ENCODE data around the gene MAP2K1. TPM values are rescaled to one million over a fixed set of nuclear protein-coding genes. Genes with fewer than 3 reads are reported as not detected.
"Not testable (repeated sequence)": the region's sequence is repeated elsewhere in the genome, so short reads cannot be mapped to it uniquely, and the experiment has no call there.

MAP2K1 gene
- total and polyA plus RNA-seq, 2 experiments from 2014 or later = 20.1 to 46.3 TPM

DNA sequence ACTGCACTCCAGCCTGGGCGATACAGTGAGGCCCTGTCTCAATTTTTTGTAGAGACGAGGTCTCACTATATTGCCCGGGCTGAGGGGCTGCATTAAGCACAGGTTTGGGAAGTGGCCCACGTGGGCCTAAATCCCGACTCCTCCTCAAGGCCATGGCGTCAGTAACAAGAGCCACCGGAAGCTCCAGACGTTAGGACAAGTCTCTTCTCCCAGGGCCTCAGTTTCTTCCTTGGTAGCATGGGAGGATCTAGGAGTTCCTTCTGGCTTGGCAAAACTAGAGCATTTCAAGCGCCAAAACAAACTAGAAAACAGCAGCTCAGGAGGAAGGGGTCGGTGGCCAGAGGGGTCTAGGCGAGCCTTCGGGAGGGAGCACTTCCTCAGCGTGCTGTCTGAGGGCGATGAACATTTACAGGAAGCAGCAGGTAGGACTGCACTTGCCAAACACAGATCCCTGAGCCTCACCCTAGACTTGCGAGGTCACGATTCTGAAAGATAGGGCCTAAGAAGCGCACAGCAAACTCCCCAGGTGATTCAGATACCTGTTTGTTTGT, 110.3 kb downstream of the MAP2K1 start:
- peak overlapping the region; percentile 87 for H3K4me3 ChIP-seq
- H3K9me3 ChIP-seq (ENCODE audit: low read depth) = no peaks in the 10 kb centered on the region
- no peak for DNase-seq (ENCODE audit: low spot score)
- TF ChIP-seq EZH2 (IDR thresholded peaks at IDR 0.05; ENCODE audit: borderline replicate concordance) (no peak), EZH2phosphoT487 (IDR thresholded peaks at IDR 0.05; ENCODE audit: low read depth, severe bottlenecking, unreplicated experiment) (no peak)
- TF ChIP-seq, protein P1, sequence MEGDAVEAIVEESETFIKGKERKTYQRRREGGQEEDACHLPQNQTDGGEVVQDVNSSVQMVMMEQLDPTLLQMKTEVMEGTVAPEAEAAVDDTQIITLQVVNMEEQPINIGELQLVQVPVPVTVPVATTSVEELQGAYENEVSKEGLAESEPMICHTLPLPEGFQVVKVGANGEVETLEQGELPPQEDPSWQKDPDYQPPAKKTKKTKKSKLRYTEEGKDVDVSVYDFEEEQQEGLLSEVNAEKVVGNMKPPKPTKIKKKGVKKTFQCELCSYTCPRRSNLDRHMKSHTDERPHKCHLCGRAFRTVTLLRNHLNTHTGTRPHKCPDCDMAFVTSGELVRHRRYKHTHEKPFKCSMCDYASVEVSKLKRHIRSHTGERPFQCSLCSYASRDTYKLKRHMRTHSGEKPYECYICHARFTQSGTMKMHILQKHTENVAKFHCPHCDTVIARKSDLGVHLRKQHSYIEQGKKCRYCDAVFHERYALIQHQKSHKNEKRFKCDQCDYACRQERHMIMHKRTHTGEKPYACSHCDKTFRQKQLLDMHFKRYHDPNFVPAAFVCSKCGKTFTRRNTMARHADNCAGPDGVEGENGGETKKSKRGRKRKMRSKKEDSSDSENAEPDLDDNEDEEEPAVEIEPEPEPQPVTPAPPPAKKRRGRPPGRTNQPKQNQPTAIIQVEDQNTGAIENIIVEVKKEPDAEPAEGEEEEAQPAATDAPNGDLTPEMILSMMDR (IDR thresholded peaks at IDR 0.05; ENCODE audit: poor library complexity) = no peak
- peak overlapping the region; percentile 65 for H2AFZ ChIP-seq
- H3K4me2 ChIP-seq = peak overlapping the region; percentile 96
- H3K27me3 ChIP-seq = no peaks in the 10 kb centered on the region
- WGBS (ENCODE audit: low lambda C conversion rate, missing lambda C conversion rate) = 31% methylated on average over 17 of the region's 17 CpGs
- peaks cover 4% of the 10 kb centered on the region for H3K36me3 ChIP-seq (replicated peaks; ENCODE audit: insufficient read depth, low read depth)
- peaks cover 9% of the 10 kb centered on the region for H4K20me1 ChIP-seq (ENCODE audit: insufficient read depth, poor library complexity, severe bottlenecking)
- peaks cover 48% of the 10 kb centered on the region for H3K79me2 ChIP-seq
- H3K27ac ChIP-seq = peak overlapping the region; percentile 95
- no peaks in the 10 kb centered on the region for H3K9me2 ChIP-seq (replicated peaks; ENCODE audit: insufficient read depth)
- peaks cover 11% of the 10 kb centered on the region for H3K4me1 ChIP-seq (ENCODE audit: insufficient read depth)

DNA sequence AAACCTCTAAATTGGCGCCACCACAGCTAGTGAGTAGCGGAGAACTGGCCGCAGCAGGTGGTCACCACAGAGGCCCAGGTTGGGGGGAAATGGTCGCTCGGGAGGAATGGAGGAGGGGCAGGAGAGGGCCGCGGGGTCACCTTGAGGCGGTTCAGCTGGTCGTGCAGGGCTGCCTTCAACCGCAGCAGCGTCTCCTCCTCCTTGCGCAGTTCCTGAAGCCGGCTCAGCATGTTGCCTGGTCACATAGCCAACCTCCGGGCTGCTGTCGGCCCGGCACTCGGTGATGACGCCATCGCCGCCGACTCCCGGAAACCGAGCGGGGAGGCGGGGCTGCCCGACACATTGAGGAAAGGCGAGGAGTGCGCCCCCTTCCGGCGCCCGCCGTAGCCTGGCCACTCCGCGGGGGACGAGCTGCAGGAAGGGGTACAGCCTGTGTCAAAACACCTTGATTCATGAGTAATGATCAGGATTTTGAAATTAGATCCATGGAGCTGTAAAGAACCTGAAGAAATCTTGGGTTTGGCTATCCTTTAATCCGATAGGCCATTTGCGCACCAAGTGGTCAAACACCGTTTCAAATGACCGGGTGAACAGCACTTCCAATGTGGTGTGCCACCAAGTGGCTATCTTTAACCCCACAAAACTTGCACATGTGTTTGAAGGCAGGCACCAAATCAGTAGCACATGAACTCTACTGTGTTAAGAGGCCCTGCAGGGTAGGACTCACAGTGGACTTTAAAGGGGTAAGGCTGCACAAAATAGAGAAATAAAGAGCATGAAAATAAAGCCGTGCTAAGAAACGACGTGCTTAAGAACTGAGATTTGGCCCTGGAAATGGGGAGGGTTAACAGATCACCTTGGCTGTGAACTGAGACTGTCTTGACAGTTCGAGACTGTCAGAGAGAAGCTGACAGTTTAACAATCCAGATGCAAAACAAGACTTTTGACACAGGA, 111.1 kb downstream of the MAP2K1 start, which contains the start of gene SNAPC5:
Gene SNAPC5, minus strand, starts transcription at position 261 of the 954 bp plus-strand sequence. Its CDS starts 31 bp downstream, at position 230.
- peaks cover 19% of the 10 kb centered on the region for H3K4me1 ChIP-seq (ENCODE audit: insufficient read depth)
- H3K4me3 ChIP-seq = peak within 1 kb of the TSS; percentile 87
- H3K79me2 ChIP-seq = peaks cover 55% of the 10 kb centered on the region
- no peaks in the 10 kb centered on the region for H3K27me3 ChIP-seq
- H2AFZ ChIP-seq = peak within 1 kb of the TSS; percentile 65
- TF ChIP-seq EZH2 (IDR thresholded peaks at IDR 0.05; ENCODE audit: borderline replicate concordance) = no peak
- TF ChIP-seq, protein P1 (IDR thresholded peaks at IDR 0.05; ENCODE audit: poor library complexity) = peak; percentile 96
- H3K4me2 ChIP-seq = peak within 1 kb of the TSS; percentile 96
- DNase-seq (ENCODE audit: low spot score) = peak; percentile 98
- WGBS (ENCODE audit: low lambda C conversion rate, missing lambda C conversion rate) = 13% methylated on average over 43 of the region's 43 CpGs
- peaks cover 15% of the 10 kb centered on the region for H4K20me1 ChIP-seq (ENCODE audit: insufficient read depth, poor library complexity, severe bottlenecking)
- no peaks in the 10 kb centered on the region for H3K9me2 ChIP-seq (replicated peaks; ENCODE audit: insufficient read depth)
- H3K36me3 ChIP-seq (replicated peaks; ENCODE audit: insufficient read depth, low read depth) = peaks cover 11% of the 10 kb centered on the region
- H3K9me3 ChIP-seq (ENCODE audit: low read depth) = no peaks in the 10 kb centered on the region
- H3K27ac ChIP-seq = peak within 1 kb of the TSS; percentile 95

DNA sequence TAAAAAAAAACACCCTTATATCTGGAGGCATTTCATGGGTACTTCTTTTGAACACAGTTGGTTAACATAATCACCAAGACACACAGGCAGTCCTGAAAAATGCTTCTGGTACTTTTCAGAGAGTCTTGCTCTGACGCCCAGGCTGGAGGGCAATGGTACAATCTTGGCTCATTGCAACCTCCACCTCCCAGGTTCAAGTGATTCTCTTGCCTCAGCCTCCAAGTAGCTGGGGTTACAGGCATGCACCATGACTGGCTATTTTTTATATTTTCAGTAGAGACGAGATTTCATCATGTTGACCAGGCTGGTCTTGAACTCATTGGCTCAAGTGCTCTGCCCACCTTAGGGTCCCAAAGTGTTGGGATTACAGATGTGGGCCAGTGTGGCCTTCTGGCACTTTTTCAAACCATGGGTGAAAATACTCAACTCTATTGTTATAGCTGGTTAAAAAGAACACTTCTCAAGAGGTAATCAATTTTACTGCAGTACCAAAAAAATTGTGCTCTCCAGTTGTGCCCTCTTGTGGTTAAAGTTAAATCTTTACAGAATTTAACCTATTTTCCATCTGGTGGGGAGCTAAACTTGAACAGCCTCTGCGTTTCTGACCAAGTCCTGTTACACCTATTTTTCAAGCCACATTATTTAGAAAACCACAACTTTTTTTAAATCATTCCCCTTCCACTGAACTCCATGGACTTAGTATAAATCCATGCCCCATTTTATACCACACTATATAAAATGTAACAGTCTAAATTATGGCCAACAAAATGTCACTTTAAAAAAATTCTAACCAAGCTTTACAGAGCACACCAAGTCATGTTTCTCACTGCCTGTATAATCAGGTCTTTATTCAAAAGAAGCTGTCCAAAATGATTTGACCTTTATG, 112.0 kb downstream of the MAP2K1 start:
- Histone ChIP-seq H3K4me3 (no peak overlapping the region), H3K9me3 (ENCODE audit: low read depth) (no peaks in the 10 kb centered on the region), H4K20me1 (ENCODE audit: insufficient read depth, poor library complexity, severe bottlenecking) (peaks cover 25% of the 10 kb centered on the region), H3K36me3 (replicated peaks; ENCODE audit: insufficient read depth, low read depth) (peaks cover 11% of the 10 kb centered on the region), H3K79me2 (peaks cover 65% of the 10 kb centered on the region), H2AFZ (no peak overlapping the region), H3K4me1 (ENCODE audit: insufficient read depth) (peaks cover 23% of the 10 kb centered on the region), H3K4me2 (no peak overlapping the region), H3K9me2 (replicated peaks; ENCODE audit: insufficient read depth) (no peaks in the 10 kb centered on the region), H3K27me3 (no peaks in the 10 kb centered on the region), H3K27ac (peak overlapping the region; percentile 63)
- WGBS (ENCODE audit: low lambda C conversion rate, missing lambda C conversion rate) = 74% methylated on average over 3 of the region's 3 CpGs
- peak; percentile 24 for DNase-seq (ENCODE audit: low spot score)
- TF ChIP-seq EZH2phosphoT487 (IDR thresholded peaks at IDR 0.05; ENCODE audit: low read depth, severe bottlenecking, unreplicated experiment) (no peak), EZH2 (IDR thresholded peaks at IDR 0.05; ENCODE audit: borderline replicate concordance) (no peak)
- TF ChIP-seq, protein P1 (IDR thresholded peaks at IDR 0.05; ENCODE audit: poor library complexity) = peak; percentile 50

DNA sequence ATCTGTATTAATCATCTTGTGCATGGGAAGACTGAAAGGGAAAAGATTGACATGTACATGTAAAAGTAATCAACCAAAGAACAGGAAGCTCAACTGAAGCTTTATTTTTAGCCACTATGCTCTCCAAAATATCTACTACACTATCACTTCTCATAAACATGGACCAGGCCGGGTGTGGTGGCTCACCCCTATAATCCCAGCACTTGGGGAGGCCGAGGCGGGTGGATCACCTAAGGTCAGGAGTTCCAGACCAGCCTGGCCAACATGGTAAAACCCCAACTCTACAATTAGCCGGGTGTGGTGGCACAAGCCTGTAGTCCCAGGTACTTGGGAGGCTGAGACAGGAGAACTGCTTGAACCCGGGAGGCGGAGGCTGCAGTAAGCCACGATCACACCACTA, 113.6 kb downstream of the MAP2K1 start:
- not testable (repeated sequence) for H2AFZ ChIP-seq; H3K27ac ChIP-seq; H3K4me3 ChIP-seq; H3K4me2 ChIP-seq; H3K9me2 ChIP-seq (replicated peaks; ENCODE audit: insufficient read depth); H3K9me3 ChIP-seq (ENCODE audit: low read depth); H3K27me3 ChIP-seq; DNase-seq (ENCODE audit: low spot score)
- WGBS (ENCODE audit: low lambda C conversion rate, missing lambda C conversion rate) = 95% methylated on average over 7 of the region's 7 CpGs
- peaks cover 63% of the 10 kb centered on the region for H3K79me2 ChIP-seq
- peaks cover 23% of the 10 kb centered on the region for H3K4me1 ChIP-seq (ENCODE audit: insufficient read depth)
- H3K36me3 ChIP-seq (replicated peaks; ENCODE audit: insufficient read depth, low read depth) = peaks cover 11% of the 10 kb centered on the region
- peaks cover 31% of the 10 kb centered on the region for H4K20me1 ChIP-seq (ENCODE audit: insufficient read depth, poor library complexity, severe bottlenecking)

Data from hepatocyte (in vitro differentiated cells).